ENCODE results near the gene RIMBP2. TPM values are rescaled to one million over a fixed set of nuclear protein-coding genes. Genes with fewer than 3 reads are reported as not detected.

RIMBP2 gene
- total and polyA plus RNA-seq, 4 donors = 0.39 to 1.0 TPM; not detected in 2

GRCh38 chr12:130663514-130663913 is 52.6 kb downstream of the RIMBP2 start:
- Histone ChIP-seq H3K4me1 (ENCODE audit: control insufficient read depth in 1 of 2, insufficient read depth in 2 of 2, low read length in 2 of 2) (no peaks in the 10 kb centered on the region), H3K36me3 (ENCODE audit: control insufficient read depth in 1 of 2, insufficient read depth in 2 of 2, low read length in 1 of 2) (no peaks in the 10 kb centered on the region), H3K9me3 (ENCODE audit: control insufficient read depth, low read length) (no peaks in the 10 kb centered on the region), H3K27me3 (ENCODE audit: control insufficient read depth in 1 of 2, insufficient read depth in 2 of 2, low read length in 1 of 2) (no peaks in the 10 kb centered on the region), H3K4me3 (ENCODE audit: low read length in 2 of 2) (no peak overlapping the region), H3K27ac (ENCODE audit: low read depth in 1 of 2, low read length in 2 of 2) (no peak overlapping the region)
- intact Hi-C loops (cut with DNase I) = no loop called here
- WGBS, 2 donors = 68 to 74% methylated on average over 6 of the region's 6 CpGs
- DNase-seq (no peak), ATAC-seq (ENCODE audit: low FRiP score) (no peak)

DNA sequence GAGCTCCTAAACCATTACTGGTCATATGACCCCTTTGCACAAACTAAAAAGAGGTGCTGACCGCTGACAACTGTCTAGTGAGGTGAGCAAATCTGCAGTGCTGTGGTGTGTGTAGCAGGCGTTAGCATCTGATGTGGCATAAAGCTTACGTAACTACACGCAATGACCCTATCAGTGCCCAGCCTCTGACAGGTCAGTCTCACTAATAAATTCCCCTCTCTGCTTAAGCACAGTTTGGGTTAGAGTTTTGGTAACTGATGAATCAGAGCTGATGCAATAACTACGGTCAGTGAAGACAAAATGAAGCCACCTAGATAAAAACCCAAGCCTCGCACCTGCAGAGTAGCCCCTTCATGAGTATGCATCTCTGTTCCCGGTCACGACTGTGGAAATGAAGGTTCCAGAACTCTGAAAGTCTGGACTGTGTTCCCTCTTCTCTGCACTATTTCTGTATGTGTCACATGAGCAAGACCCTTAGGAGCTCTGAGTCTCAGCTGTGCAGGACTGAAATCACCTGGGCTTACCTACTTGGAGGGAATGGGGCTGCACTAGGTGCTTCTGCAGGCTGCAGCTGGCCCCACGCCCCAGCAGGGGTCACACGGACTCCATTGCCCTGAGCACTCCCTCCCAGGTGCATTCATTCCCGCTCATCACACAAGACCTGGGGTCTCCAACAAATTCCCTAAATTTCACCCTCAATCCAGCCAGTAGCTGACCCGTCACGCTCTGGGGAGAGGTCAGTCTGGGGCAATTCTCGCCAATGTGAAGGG is 54.4 kb downstream of the RIMBP2 start:
- no peaks in the 10 kb centered on the region for H3K36me3 ChIP-seq (ENCODE audit: control insufficient read depth in 1 of 2, insufficient read depth in 2 of 2, low read length in 1 of 2)
- no peak overlapping the region for H3K27ac ChIP-seq (ENCODE audit: low read depth in 1 of 2, low read length in 2 of 2)
- H3K4me1 ChIP-seq (ENCODE audit: control insufficient read depth in 1 of 2, insufficient read depth in 2 of 2, low read length in 2 of 2) = no peaks in the 10 kb centered on the region
- no peak for ATAC-seq (ENCODE audit: low FRiP score)
- H3K27me3 ChIP-seq (ENCODE audit: control insufficient read depth in 1 of 2, insufficient read depth in 2 of 2, low read length in 1 of 2) = no peaks in the 10 kb centered on the region
- no peaks in the 10 kb centered on the region for H3K9me3 ChIP-seq (ENCODE audit: control insufficient read depth, low read length)
- H3K4me3 ChIP-seq (ENCODE audit: low read length in 2 of 2) = no peak overlapping the region
- WGBS, 2 donors = 80% methylated on average over 14 of the region's 14 CpGs
- no peak for DNase-seq
- intact Hi-C loops (cut with DNase I) = no loop called here

GRCh38 chr12:130661059-130661458 is 55.0 kb downstream of the RIMBP2 start:
- H3K4me1 ChIP-seq (ENCODE audit: control insufficient read depth in 1 of 2, insufficient read depth in 2 of 2, low read length in 2 of 2) = no peaks in the 10 kb centered on the region
- no peak overlapping the region for H3K27ac ChIP-seq (ENCODE audit: low read depth in 1 of 2, low read length in 2 of 2)
- H3K27me3 ChIP-seq (ENCODE audit: control insufficient read depth in 1 of 2, insufficient read depth in 2 of 2, low read length in 1 of 2) = no peaks in the 10 kb centered on the region
- no peak overlapping the region for H3K4me3 ChIP-seq (ENCODE audit: low read length in 2 of 2)
- no peaks in the 10 kb centered on the region for H3K36me3 ChIP-seq (ENCODE audit: control insufficient read depth in 1 of 2, insufficient read depth in 2 of 2, low read length in 1 of 2)
- no peak for ATAC-seq (ENCODE audit: low FRiP score)
- DNase-seq = no peak
- no peaks in the 10 kb centered on the region for H3K9me3 ChIP-seq (ENCODE audit: control insufficient read depth, low read length)
- intact Hi-C loops (cut with DNase I) = no loop called here
- 96 to 98% methylated on average over 4 of the region's 4 CpGs for WGBS, 2 donors

DNA sequence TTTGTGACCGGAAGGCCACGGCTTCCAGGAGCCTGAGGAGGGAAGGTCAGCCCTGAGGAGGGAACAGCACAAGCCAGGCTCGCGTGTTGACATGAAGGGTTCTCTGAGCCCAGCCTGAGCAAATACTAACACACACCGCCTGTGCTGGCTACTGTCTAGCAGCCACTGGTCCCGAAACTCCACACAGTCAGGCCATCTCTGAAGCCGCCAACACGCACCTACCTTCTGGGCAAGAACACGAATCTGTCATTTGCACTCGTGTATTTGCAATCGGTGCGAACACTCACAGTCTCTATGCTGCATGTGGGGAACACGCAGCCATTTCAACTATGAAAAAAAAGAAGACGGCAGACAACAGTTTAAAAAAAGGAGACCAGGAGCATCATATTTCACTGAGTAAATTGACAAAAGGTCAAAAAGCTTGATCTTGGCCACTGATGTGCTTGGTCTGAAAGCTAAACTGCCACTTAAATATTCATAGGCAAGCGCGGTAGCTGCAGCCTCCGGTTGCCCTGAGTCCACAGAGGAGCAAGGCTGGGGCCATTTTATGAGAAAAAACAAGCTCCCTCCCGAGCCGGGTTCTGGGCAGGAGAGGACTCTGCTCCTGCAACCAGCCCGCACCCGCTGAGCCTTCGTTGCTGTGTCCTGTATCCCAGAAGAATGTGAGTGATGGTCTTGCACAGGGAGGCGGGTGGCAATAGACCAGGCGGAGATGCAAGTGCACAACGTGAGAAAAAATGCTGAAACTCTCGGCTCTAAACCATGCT is 57.8 kb downstream of the RIMBP2 start:
- ATAC-seq (ENCODE audit: low FRiP score) (no peak), DNase-seq (no peak)
- Histone ChIP-seq H3K9me3 (ENCODE audit: control insufficient read depth, low read length) (peaks cover 1% of the 10 kb centered on the region), H3K36me3 (ENCODE audit: control insufficient read depth in 1 of 2, insufficient read depth in 2 of 2, low read length in 1 of 2) (no peaks in the 10 kb centered on the region), H3K4me3 (ENCODE audit: low read length in 2 of 2) (no peak overlapping the region), H3K4me1 (ENCODE audit: control insufficient read depth in 1 of 2, insufficient read depth in 2 of 2, low read length in 2 of 2) (no peaks in the 10 kb centered on the region), H3K27ac (ENCODE audit: low read depth in 1 of 2, low read length in 2 of 2) (no peak overlapping the region), H3K27me3 (ENCODE audit: control insufficient read depth in 1 of 2, insufficient read depth in 2 of 2, low read length in 1 of 2) (no peaks in the 10 kb centered on the region)
- intact Hi-C loops (cut with DNase I) = no loop called here
- 48 to 61% methylated on average over 26 of the region's 26 CpGs for WGBS, 2 donors

GRCh38 chr12:130656411-130656810 is 59.7 kb downstream of the RIMBP2 start:
- Histone ChIP-seq H3K4me1 (ENCODE audit: control insufficient read depth in 1 of 2, insufficient read depth in 2 of 2, low read length in 2 of 2) (no peaks in the 10 kb centered on the region), H3K27me3 (ENCODE audit: control insufficient read depth in 1 of 2, insufficient read depth in 2 of 2, low read length in 1 of 2) (no peaks in the 10 kb centered on the region), H3K4me3 (ENCODE audit: low read length in 2 of 2) (no peak overlapping the region), H3K27ac (ENCODE audit: low read depth in 1 of 2, low read length in 2 of 2) (no peak overlapping the region), H3K36me3 (ENCODE audit: control insufficient read depth in 1 of 2, insufficient read depth in 2 of 2, low read length in 1 of 2) (no peaks in the 10 kb centered on the region), H3K9me3 (ENCODE audit: control insufficient read depth, low read length) (peaks cover 4% of the 10 kb centered on the region)
- WGBS, 2 donors = 77 to 93% methylated on average over 8 of the region's 8 CpGs
- ATAC-seq (ENCODE audit: low FRiP score) (no peak), DNase-seq (no peak)
- intact Hi-C loops (cut with DNase I) = no loop called here

GRCh38 chr12:130655881-130656280 is 60.2 kb downstream of the RIMBP2 start:
- Histone ChIP-seq H3K9me3 (ENCODE audit: control insufficient read depth, low read length) (peaks cover 4% of the 10 kb centered on the region), H3K36me3 (ENCODE audit: control insufficient read depth in 1 of 2, insufficient read depth in 2 of 2, low read length in 1 of 2) (no peaks in the 10 kb centered on the region), H3K27me3 (ENCODE audit: control insufficient read depth in 1 of 2, insufficient read depth in 2 of 2, low read length in 1 of 2) (no peaks in the 10 kb centered on the region), H3K4me3 (ENCODE audit: low read length in 2 of 2) (no peak overlapping the region), H3K27ac (ENCODE audit: low read depth in 1 of 2, low read length in 2 of 2) (no peak overlapping the region), H3K4me1 (ENCODE audit: control insufficient read depth in 1 of 2, insufficient read depth in 2 of 2, low read length in 2 of 2) (no peaks in the 10 kb centered on the region)
- no peak for ATAC-seq (ENCODE audit: low FRiP score)
- no peak for DNase-seq
- intact Hi-C loops (cut with DNase I) = no loop called here
- 82 to 84% methylated on average over 9 of the region's 9 CpGs for WGBS, 2 donors

DNA sequence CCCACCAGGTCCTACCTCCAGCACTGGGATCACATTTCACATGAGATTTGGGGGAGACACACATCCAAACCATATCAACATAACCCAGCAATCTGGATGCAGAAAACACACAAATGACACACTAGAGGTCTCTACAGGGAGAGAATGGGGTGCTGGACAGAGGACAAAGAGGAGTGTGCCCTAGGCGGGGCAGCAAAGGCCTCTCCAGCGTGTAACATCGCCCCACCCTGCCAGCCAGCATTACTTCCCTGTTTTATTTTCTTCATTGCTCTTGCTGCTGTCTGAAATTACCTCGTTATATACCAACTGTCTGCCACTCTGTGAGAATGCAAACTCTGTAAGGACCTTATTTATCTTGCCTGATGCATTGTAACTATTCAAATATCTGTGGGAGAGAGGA is 61.1 kb downstream of the RIMBP2 start:
- no peaks in the 10 kb centered on the region for H3K27me3 ChIP-seq (ENCODE audit: control insufficient read depth in 1 of 2, insufficient read depth in 2 of 2, low read length in 1 of 2)
- no peak overlapping the region for H3K4me3 ChIP-seq (ENCODE audit: low read length in 2 of 2)
- WGBS, 2 donors = 76 to 89% methylated on average over 4 of the region's 4 CpGs
- no peaks in the 10 kb centered on the region for H3K4me1 ChIP-seq (ENCODE audit: control insufficient read depth in 1 of 2, insufficient read depth in 2 of 2, low read length in 2 of 2)
- H3K36me3 ChIP-seq (ENCODE audit: control insufficient read depth in 1 of 2, insufficient read depth in 2 of 2, low read length in 1 of 2) = no peaks in the 10 kb centered on the region
- no peak for DNase-seq
- no peak overlapping the region for H3K27ac ChIP-seq (ENCODE audit: low read depth in 1 of 2, low read length in 2 of 2)
- peaks cover 4% of the 10 kb centered on the region for H3K9me3 ChIP-seq (ENCODE audit: control insufficient read depth, low read length)
- intact Hi-C loops (cut with DNase I) = no loop called here
- no peak for ATAC-seq (ENCODE audit: low FRiP score)

DNA sequence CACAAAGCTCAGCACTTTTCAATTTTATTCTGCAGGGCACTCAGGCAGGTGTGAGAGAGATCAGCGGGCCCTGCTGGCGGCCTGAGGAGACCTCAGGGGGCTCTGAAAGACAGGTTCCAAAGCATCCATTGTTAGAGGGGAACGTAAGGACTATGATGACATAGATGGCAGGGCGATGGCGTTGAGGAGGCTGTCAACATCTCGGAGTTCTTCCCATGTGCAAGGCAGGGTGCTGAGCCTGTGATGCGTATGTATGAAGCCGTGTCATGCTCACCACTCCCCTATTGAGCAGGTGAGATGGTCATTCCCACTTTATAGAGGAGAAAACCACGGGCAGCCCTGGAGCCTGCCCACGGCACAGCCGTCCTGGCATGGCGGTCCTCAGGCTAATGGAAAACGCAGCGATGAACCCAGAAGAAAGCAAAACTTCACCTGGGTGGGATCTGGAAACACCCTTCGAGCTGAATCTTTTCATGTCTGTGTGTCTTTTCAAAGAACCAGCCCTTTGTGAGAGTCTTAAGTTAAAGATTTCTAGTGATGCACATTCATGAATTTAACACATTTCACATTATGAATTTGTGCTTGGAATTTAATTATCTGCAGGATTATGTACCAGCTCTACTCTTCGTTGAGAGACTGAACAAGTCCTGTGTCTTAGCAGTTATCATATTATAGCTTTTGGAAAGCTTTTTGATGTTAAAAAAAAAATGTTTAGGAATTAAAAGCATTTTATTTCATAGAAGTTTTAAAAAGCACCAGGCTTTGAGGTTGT is 64.7 kb downstream of the RIMBP2 start:
- DNase-seq (no peak), ATAC-seq (ENCODE audit: low FRiP score) (no peak)
- no peak overlapping the region for H3K27ac ChIP-seq (ENCODE audit: low read depth in 1 of 2, low read length in 2 of 2)
- no peaks in the 10 kb centered on the region for H3K36me3 ChIP-seq (ENCODE audit: control insufficient read depth in 1 of 2, insufficient read depth in 2 of 2, low read length in 1 of 2)
- no peaks in the 10 kb centered on the region for H3K27me3 ChIP-seq (ENCODE audit: control insufficient read depth in 1 of 2, insufficient read depth in 2 of 2, low read length in 1 of 2)
- intact Hi-C loops (cut with DNase I) = no loop called here
- WGBS, 2 donors = 82 to 85% methylated on average over 16 of the region's 16 CpGs
- no peak overlapping the region for H3K4me3 ChIP-seq (ENCODE audit: low read length in 2 of 2)
- H3K9me3 ChIP-seq (ENCODE audit: control insufficient read depth, low read length) = peaks cover 6% of the 10 kb centered on the region
- H3K4me1 ChIP-seq (ENCODE audit: control insufficient read depth in 1 of 2, insufficient read depth in 2 of 2, low read length in 2 of 2) = no peaks in the 10 kb centered on the region
